OCI-LY3 (cell line): ENCODE measurements around the gene CASQ2.

Experiments used
- H2AFZ ChIP-seq: fragments of 200-600, 300-600 bp; shearing (Covaris generic); 2 replicates; pipeline ENCODE4 v1.6.0; 2014; ENCODE audit warnings: antibody characterized with exemption, low read depth, low read length
- H3K27ac ChIP-seq: fragments of 200-600, 300-600 bp; sonication (generic); 2 replicates; pipeline ENCODE4 v1.5.1; 2014; ENCODE audit warnings: mild to moderate bottlenecking, low read length, moderate library complexity, mixed read lengths
- H3K27me3 ChIP-seq: fragments of 200-600, 300-600 bp; sonication (generic); 2 replicates; pipeline ENCODE4 v1.6.1; 2014; ENCODE audit warnings: low read depth, low read length, mixed read lengths
- H3K36me3 ChIP-seq: fragments of 200-600, 300-600 bp; sonication (generic); replicated peaks from 2 replicates; pipeline ENCODE3; 2014; ENCODE audit warnings: low read depth, low read length, mixed read lengths
- H3K4me1 ChIP-seq: fragments of 300-600, 200-600 bp; sonication (generic); 2 replicates; pipeline ENCODE4 v1.6.1; 2014; ENCODE audit warnings: low read length, mixed read lengths
- H3K4me2 ChIP-seq: fragments of 200-600, 300-600 bp; sonication (generic); 2 replicates; pipeline ENCODE4 v1.6.1; 2014; ENCODE audit warnings: low read length, mixed read lengths
- H3K4me3 ChIP-seq: fragments of 300-600, 200-600 bp; sonication (generic); 2 replicates; pipeline ENCODE4 v1.5.1; 2014; ENCODE audit warnings: antibody characterized with exemption, mild to moderate bottlenecking, low read length, moderate library complexity
- H3K79me2 ChIP-seq: fragments of 300-600, 200-600 bp; shearing (Covaris generic); 2 replicates; pipeline ENCODE4 v1.6.1; 2014; ENCODE audit warnings: mild to moderate bottlenecking, low read length, mixed read lengths
- H3K9ac ChIP-seq: fragments of 300-600, 200-600 bp; shearing (Covaris generic); 2 replicates; pipeline ENCODE4 v1.6.0; 2014; ENCODE audit warnings: mild to moderate bottlenecking, low read length, moderate library complexity
- H3K9me3 ChIP-seq: fragments of 200-600, 300-600 bp; shearing (Covaris generic); 2 replicates; pipeline ENCODE4 v1.6.1; 2014; ENCODE audit warnings: low read length, mixed read lengths; ENCODE audit not compliant: insufficient read depth
- H4K20me1 ChIP-seq: fragments of 200-600, 300-600 bp; sonication (generic); 2 replicates; pipeline ENCODE4 v1.6.1; 2016; ENCODE audit warnings: low read length, mixed read lengths; ENCODE audit not compliant: insufficient read depth
- CTCF ChIP-seq: fragments of 200-600, 300-600 bp; sonication (generic); IDR thresholded peaks from 2 replicates; pipeline ENCODE4 v1.5.1; 2014; ENCODE audit warnings: antibody characterized with exemption, low read length, low read depth
- EZH2phosphoT487 ChIP-seq: fragments of 200-600 bp; shearing (Covaris generic); IDR thresholded peaks from 2 replicates; pipeline ENCODE4 v1.6.1; 2018; ENCODE audit warnings: antibody characterized with exemption, mixed run types, low read depth

Gene CASQ2

GRCh38 chr1:115678141-115678540, 90.4 kb downstream of the CASQ2 start:
- H3K9me3 ChIP-seq, result no peaks in the 10 kb centered on the region
- no peak overlapping the region for H3K4me2 ChIP-seq
- no peak overlapping the region for H3K9ac ChIP-seq
- TF ChIP-seq EZH2phosphoT487 (no peak), CTCF (no peak)
- no peak overlapping the region for H2AFZ ChIP-seq
- no peak overlapping the region for H3K27ac ChIP-seq
- H4K20me1 ChIP-seq, result no peaks in the 10 kb centered on the region
- no peaks in the 10 kb centered on the region for H3K36me3 ChIP-seq
- H3K4me1 ChIP-seq, result peaks cover 9% of the 10 kb centered on the region; the same call in 1 of the 2 replicates
- no peak overlapping the region for H3K4me3 ChIP-seq
- no peaks in the 10 kb centered on the region for H3K79me2 ChIP-seq
- no peaks in the 10 kb centered on the region for H3K27me3 ChIP-seq

DNA sequence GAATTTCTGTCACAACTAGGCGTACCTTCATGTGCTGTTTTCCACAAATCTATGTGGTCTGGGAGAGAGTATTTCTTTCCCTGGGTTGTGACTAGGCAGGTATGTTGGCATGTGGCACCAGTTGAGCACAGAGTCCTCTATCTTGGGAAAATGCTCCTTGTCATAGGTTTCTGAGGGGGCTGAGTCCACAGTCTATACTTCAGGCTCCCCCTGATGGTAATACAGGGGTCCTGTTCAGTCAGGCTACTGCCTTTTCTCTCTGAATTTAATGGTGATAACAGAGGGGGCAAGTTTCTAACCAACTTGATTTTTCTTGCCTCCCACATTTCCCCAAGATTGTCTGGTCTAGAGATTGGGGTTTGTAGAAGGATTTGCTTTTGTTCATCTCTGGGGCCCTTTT, 90.9 kb downstream of the CASQ2 start:
- no peak for TF ChIP-seq CTCF
- no peak for TF ChIP-seq EZH2phosphoT487
- Histone ChIP-seq H3K4me1 (peaks cover 9% of the 10 kb centered on the region; the same call in 1 of the 2 replicates), H3K27me3 (no peaks in the 10 kb centered on the region), H4K20me1 (no peaks in the 10 kb centered on the region), H3K4me2 (no peak overlapping the region), H3K27ac (no peak overlapping the region), H3K4me3 (no peak overlapping the region), H3K9ac (no peak overlapping the region), H2AFZ (no peak overlapping the region), H3K9me3 (no peaks in the 10 kb centered on the region), H3K79me2 (no peaks in the 10 kb centered on the region), H3K36me3 (no peaks in the 10 kb centered on the region)

DNA sequence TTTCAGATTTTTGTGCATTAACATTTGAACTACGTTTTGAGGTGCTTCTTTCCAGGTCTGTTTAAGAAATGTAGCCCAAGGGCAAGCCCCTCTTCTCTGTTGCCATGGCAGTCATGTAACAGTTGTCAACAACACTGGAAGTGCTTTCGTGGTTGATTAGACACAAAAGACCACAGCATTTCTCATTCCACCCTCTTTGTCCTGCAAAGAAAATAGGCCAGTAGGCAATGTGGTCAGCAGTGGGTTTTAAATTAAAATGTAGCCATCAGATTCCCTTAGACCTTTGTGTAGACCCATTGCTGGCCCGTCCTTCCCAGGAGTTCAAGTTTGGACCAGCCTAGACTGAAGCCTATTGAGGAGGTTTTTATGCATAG, 91.3 kb downstream of the CASQ2 start:
- H3K36me3 ChIP-seq, result no peaks in the 10 kb centered on the region
- no peak overlapping the region for H3K4me2 ChIP-seq
- no peaks in the 10 kb centered on the region for H3K9me3 ChIP-seq
- H3K9ac ChIP-seq, result no peak overlapping the region
- peaks cover 9% of the 10 kb centered on the region; the same call in 1 of the 2 replicates for H3K4me1 ChIP-seq
- TF ChIP-seq CTCF (no peak), EZH2phosphoT487 (no peak)
- no peaks in the 10 kb centered on the region for H3K27me3 ChIP-seq
- no peak overlapping the region for H3K4me3 ChIP-seq
- no peak overlapping the region for H3K27ac ChIP-seq
- H3K79me2 ChIP-seq, result no peaks in the 10 kb centered on the region
- H2AFZ ChIP-seq, result no peak overlapping the region
- no peaks in the 10 kb centered on the region for H4K20me1 ChIP-seq

DNA sequence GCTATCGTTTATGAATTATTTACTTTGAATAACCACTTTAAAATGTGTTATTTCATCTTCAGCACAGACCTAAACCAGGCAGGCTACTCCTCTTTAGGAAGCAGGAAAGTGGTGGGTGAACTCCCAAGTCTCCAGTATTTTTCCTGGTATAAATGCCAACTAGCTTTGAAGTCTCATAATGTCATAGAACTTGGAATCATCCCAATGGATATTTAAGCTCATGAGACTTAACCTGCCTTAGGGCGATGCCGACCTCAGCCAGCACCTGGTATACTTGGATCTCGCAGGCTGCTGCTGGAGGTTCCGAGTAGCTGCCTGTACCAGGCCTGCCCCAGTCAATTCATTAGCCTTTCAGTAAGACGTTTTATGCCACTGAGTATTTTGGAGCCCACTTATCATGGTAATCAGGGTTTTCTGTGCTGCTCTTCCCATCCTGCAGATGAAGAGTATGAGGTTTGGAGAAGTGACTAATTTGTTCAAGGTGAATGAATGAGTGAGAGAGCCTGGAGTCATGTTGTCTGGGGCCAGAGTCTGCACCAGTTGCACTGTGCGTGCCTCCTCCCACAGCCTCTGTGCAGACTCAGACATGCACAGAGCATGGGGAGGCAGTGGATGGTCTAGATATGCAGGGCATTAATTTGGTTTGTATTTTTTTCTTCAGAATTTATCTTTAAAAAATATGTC, 91.9 kb downstream of the CASQ2 start:
- Histone ChIP-seq H3K4me1 (peaks cover 9% of the 10 kb centered on the region; the same call in 1 of the 2 replicates), H3K36me3 (no peaks in the 10 kb centered on the region), H3K9ac (no peak overlapping the region), H3K79me2 (no peaks in the 10 kb centered on the region), H3K27me3 (no peaks in the 10 kb centered on the region), H3K27ac (no peak overlapping the region), H2AFZ (no peak overlapping the region), H3K4me3 (no peak overlapping the region), H3K4me2 (no peak overlapping the region), H4K20me1 (no peaks in the 10 kb centered on the region), H3K9me3 (no peaks in the 10 kb centered on the region)
- TF ChIP-seq CTCF (no peak), EZH2phosphoT487 (no peak)
